KMS-11 (cell line): Measurements from ENCODE around the gene C10orf71.

Experiments used
- H2AFZ ChIP-seq: fragments of 200-600 bp; sonication (generic); 2 replicates; pipeline ENCODE4 v1.6.1; 2016; ENCODE audit warnings: antibody characterized with exemption, mixed run types, low read depth
- H3K27ac ChIP-seq: fragments of 200-600 bp; sonication (generic); 2 replicates; pipeline ENCODE4 v1.6.1; 2016; ENCODE audit warnings: mild to moderate bottlenecking, mixed run types
- H3K27me3 ChIP-seq: fragments of 200-600 bp; sonication (generic); 2 replicates; pipeline ENCODE4 v1.6.1; 2017; ENCODE audit warnings: mild to moderate bottlenecking, low read depth, mixed run types, moderate library complexity; ENCODE audit not compliant: insufficient read depth
- H3K36me3 ChIP-seq: fragments of 200-600 bp; sonication (generic); 2 replicates; pipeline ENCODE4 v1.6.1; 2017; ENCODE audit warnings: mild to moderate bottlenecking, mixed run types; ENCODE audit not compliant: insufficient read depth
- H3K4me1 ChIP-seq: fragments of 200-600 bp; sonication (generic); 2 replicates; pipeline ENCODE4 v1.6.1; 2016; ENCODE audit warnings: mild to moderate bottlenecking, low read depth, mixed run types; ENCODE audit not compliant: poor library complexity, severe bottlenecking
- H3K4me2 ChIP-seq: fragments of 200-600 bp; sonication (generic); 2 replicates; pipeline ENCODE4 v1.7.0; 2016; ENCODE audit warnings: mild to moderate bottlenecking, mixed run types
- H3K4me3 ChIP-seq: fragments of 200-600 bp; sonication (generic); IDR thresholded peaks from 2 replicates; pipeline ENCODE4 v1.6.1; 2017; ENCODE audit warnings: low read depth, low read length, mixed read lengths; ENCODE audit not compliant: insufficient read depth
- H3K79me2 ChIP-seq: fragments of 200-600 bp; sonication (generic); 2 replicates; pipeline ENCODE4 v1.6.1; 2016; ENCODE audit warnings: low read depth, mixed run types; ENCODE audit not compliant: insufficient read depth
- H3K9ac ChIP-seq: fragments of 200-600 bp; sonication (generic); 2 replicates; pipeline ENCODE4 v1.6.1; 2016; ENCODE audit warnings: mild to moderate bottlenecking, mixed run types
- H4K20me1 ChIP-seq: fragments of 200-600 bp; sonication (generic); 2 replicates; pipeline ENCODE4 v1.6.1; 2016; ENCODE audit warnings: mild to moderate bottlenecking, mixed run types; ENCODE audit not compliant: insufficient read depth
- CTCF ChIP-seq: fragments of 200-600 bp; sonication (generic); conservative IDR thresholded peaks from 2 replicates; pipeline ENCODE4 v1.6.1; 2017; ENCODE audit warnings: low read depth, mild to moderate bottlenecking, antibody characterized with exemption, low read length, moderate library complexity, mixed read lengths

The C10orf71 gene

DNA sequence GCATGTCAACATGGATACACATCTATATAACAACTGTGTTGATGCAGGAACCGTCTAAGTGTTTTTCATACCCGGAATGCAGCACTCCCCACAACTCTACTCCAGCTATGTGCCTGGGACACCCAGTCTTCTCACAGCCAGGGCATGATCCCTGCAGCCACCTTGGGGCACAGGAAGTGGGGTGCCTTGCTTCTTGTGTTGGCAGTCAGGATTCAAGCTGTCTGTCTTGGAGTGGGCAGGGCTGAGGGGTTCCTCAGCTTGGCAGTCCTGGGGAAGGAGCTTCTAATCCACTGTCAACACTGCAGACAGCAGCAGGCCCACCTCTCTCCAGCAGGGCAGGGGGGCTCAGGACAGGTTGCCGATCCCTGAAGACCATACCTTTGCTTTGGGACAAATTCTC is 55.6 kb downstream of the C10orf71 start:
- Histone ChIP-seq H3K9ac (no peak overlapping the region), H3K79me2 (no peaks in the 10 kb centered on the region), H3K36me3 (no peaks in the 10 kb centered on the region), H3K27me3 (no peaks in the 10 kb centered on the region), H3K27ac (no peak overlapping the region), H3K4me3 (no peak overlapping the region), H2AFZ (no peak overlapping the region), H3K4me1 (no peaks in the 10 kb centered on the region), H4K20me1 (no peaks in the 10 kb centered on the region), H3K4me2 (no peak overlapping the region)
- TF ChIP-seq CTCF: no peak

DNA sequence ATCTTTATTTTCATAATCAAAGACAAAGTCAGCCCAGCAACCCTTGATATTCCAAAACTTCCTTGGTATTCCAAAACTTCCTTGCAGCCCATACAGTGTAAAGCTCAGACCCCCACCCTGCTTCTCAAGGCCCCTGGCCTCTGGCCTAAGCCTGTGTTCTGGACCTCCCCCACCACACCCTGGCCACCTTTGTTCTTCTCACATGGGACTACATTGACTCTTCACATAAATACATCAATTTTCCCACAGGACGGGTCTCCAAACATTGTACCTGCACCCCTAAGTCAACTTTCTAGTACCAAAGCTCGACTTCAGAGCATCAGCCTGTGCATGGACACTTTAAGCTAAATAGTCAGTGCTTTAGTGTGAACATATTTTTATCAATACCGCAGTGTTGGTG is 56.3 kb downstream of the C10orf71 start:
- Histone ChIP-seq H3K4me1 (no peaks in the 10 kb centered on the region), H3K36me3 (no peaks in the 10 kb centered on the region), H3K27ac (no peak overlapping the region), H3K4me3 (no peak overlapping the region), H2AFZ (no peak overlapping the region), H3K9ac (no peak overlapping the region), H3K4me2 (no peak overlapping the region), H4K20me1 (no peaks in the 10 kb centered on the region), H3K79me2 (no peaks in the 10 kb centered on the region), H3K27me3 (no peaks in the 10 kb centered on the region)
- TF ChIP-seq CTCF: no peak

- no peak overlapping the region for H3K9ac ChIP-seq
- no peak for TF ChIP-seq CTCF
Measured at GRCh38 chr10:49356181-49356580, 57.2 kb downstream of the C10orf71 start.

GRCh38 chr10:49356944-49357343 is 58.0 kb downstream of the C10orf71 start:
- no peak overlapping the region for H3K4me2 ChIP-seq
- H4K20me1 ChIP-seq: no peaks in the 10 kb centered on the region
- no peak overlapping the region for H3K27ac ChIP-seq
- H3K79me2 ChIP-seq: no peaks in the 10 kb centered on the region
- no peak overlapping the region for H2AFZ ChIP-seq
- H3K4me3 ChIP-seq: no peak overlapping the region
- no peak for TF ChIP-seq CTCF
- H3K27me3 ChIP-seq: no peaks in the 10 kb centered on the region
- H3K4me1 ChIP-seq: no peaks in the 10 kb centered on the region
- no peak overlapping the region for H3K9ac ChIP-seq
- no peaks in the 10 kb centered on the region for H3K36me3 ChIP-seq

More at GRCh38 chr10:49356181-49356580, 57.2 kb downstream of the C10orf71 start:
- Histone ChIP-seq H3K27me3 (no peaks in the 10 kb centered on the region), H3K4me2 (no peak overlapping the region), H3K27ac (no peak overlapping the region), H3K4me1 (no peaks in the 10 kb centered on the region), H3K4me3 (no peak overlapping the region), H2AFZ (no peak overlapping the region), H3K36me3 (no peaks in the 10 kb centered on the region), H4K20me1 (no peaks in the 10 kb centered on the region), H3K79me2 (no peaks in the 10 kb centered on the region)
